Measurements from ENCODE around the gene KLF3. TPM values are rescaled to one million over a fixed set of nuclear protein-coding genes. Genes with fewer than 3 reads are reported as not detected.

KLF3 gene
- total RNA-seq, 2 donors from 2014 or later: 47.7 to 55.4 TPM

- intact Hi-C loops (cut with DNase I): no loop called here
- Histone ChIP-seq H3K4me1 (replicated peaks) (no peaks in the 10 kb centered on the region), H3K27ac (no peak overlapping the region), H3K27me3 (replicated peaks; ENCODE audit: insufficient read depth) (no peaks in the 10 kb centered on the region), H3K36me3 (no peaks in the 10 kb centered on the region), H3K4me3 (no peak overlapping the region), H3K9me3 (no peaks in the 10 kb centered on the region)
- 83% methylated on average over 1 of the region's 1 CpG for WGBS
- TF ChIP-seq POLR2A (IDR thresholded peaks at IDR 0.05): no peak
- no peak for TF ChIP-seq POLR2AphosphoS5 (IDR thresholded peaks at IDR 0.05)
- no peak for TF ChIP-seq CTCF (IDR thresholded peaks at IDR 0.05)
- no peak for DNase-seq (ENCODE audit: low spot score)
Measured at GRCh38 chr4:38743866-38744265, 79.9 kb downstream of the KLF3 start.

GRCh38 chr4:38745881-38746280 lies 81.9 kb downstream of the KLF3 start:
- Histone ChIP-seq H3K4me3 (no peak overlapping the region), H3K9me3 (no peaks in the 10 kb centered on the region), H3K27me3 (replicated peaks; ENCODE audit: insufficient read depth) (no peaks in the 10 kb centered on the region), H3K27ac (no peak overlapping the region), H3K4me1 (replicated peaks) (no peaks in the 10 kb centered on the region), H3K36me3 (no peaks in the 10 kb centered on the region)
- intact Hi-C loops (cut with DNase I): no loop called here
- TF ChIP-seq POLR2AphosphoS5 (IDR thresholded peaks at IDR 0.05) (no peak), CTCF (IDR thresholded peaks at IDR 0.05) (no peak), POLR2A (IDR thresholded peaks at IDR 0.05) (no peak)
- DNase-seq (ENCODE audit: low spot score): no peak
- WGBS: 97% methylated on average over 5 of the region's 5 CpGs

- intact Hi-C loops (cut with DNase I): no loop called here
- no peak overlapping the region for H3K4me3 ChIP-seq
- H3K4me1 ChIP-seq (replicated peaks): no peaks in the 10 kb centered on the region
- no peaks in the 10 kb centered on the region for H3K27me3 ChIP-seq (replicated peaks; ENCODE audit: insufficient read depth)
- H3K27ac ChIP-seq: no peak overlapping the region
- TF ChIP-seq POLR2A (IDR thresholded peaks at IDR 0.05): no peak
- no peak for TF ChIP-seq POLR2AphosphoS5 (IDR thresholded peaks at IDR 0.05)
- no peak for TF ChIP-seq CTCF (IDR thresholded peaks at IDR 0.05)
- DNase-seq (ENCODE audit: low spot score): no peak
- H3K36me3 ChIP-seq: no peaks in the 10 kb centered on the region
- H3K9me3 ChIP-seq: no peaks in the 10 kb centered on the region
Measured at GRCh38 chr4:38747629-38748028, 83.6 kb downstream of the KLF3 start.

GRCh38 chr4:38749336-38749735 lies 85.3 kb downstream of the KLF3 start:
- intact Hi-C loops (cut with DNase I): no loop called here
- H3K27ac ChIP-seq: no peak overlapping the region
- H3K4me3 ChIP-seq: no peak overlapping the region
- no peaks in the 10 kb centered on the region for H3K9me3 ChIP-seq
- H3K27me3 ChIP-seq (replicated peaks; ENCODE audit: insufficient read depth): no peaks in the 10 kb centered on the region
- no peaks in the 10 kb centered on the region for H3K36me3 ChIP-seq
- TF ChIP-seq POLR2A (IDR thresholded peaks at IDR 0.05): no peak
- no peak for TF ChIP-seq POLR2AphosphoS5 (IDR thresholded peaks at IDR 0.05)
- TF ChIP-seq CTCF (IDR thresholded peaks at IDR 0.05): no peak
- 77% methylated on average over 4 of the region's 4 CpGs for WGBS
- no peak for DNase-seq (ENCODE audit: low spot score)
- H3K4me1 ChIP-seq (replicated peaks): no peaks in the 10 kb centered on the region

Other genes with a start within 250 kb of the KLF3 start
- under 1 TPM; 0.14 to 0.68 TPM for gene TLR10, start 118.8 kb downstream of the KLF3 start, total RNA-seq
- gene TLR1, start 140.6 kb downstream of the KLF3 start, total RNA-seq: 1 to 10 TPM; 7.4 to 7.8 TPM
- 1 to 10 TPM; 1.0 to 1.5 TPM for gene TLR6, start 192.6 kb downstream of the KLF3 start, total RNA-seq
- gene FAM114A1, start 203.6 kb downstream of the KLF3 start, total RNA-seq: 100 to 1,000 TPM; 117 to 118 TPM